Measurements from ENCODE around the gene ZNF277.

ZNF277 gene

GRCh38 chr7:112254709-112255387 lies 48.4 kb downstream of the ZNF277 start:
- no peak for DNase-seq

GRCh38 chr7:112255388-112255720 lies 48.9 kb downstream of the ZNF277 start:
- DNase-seq: no peak

GRCh38 chr7:112257073-112257472 lies 50.6 kb downstream of the ZNF277 start:
- DNase-seq: no peak

- DNase-seq: no peak
Measured at GRCh38 chr7:112260911-112261310, 54.4 kb downstream of the ZNF277 start.

DNA sequence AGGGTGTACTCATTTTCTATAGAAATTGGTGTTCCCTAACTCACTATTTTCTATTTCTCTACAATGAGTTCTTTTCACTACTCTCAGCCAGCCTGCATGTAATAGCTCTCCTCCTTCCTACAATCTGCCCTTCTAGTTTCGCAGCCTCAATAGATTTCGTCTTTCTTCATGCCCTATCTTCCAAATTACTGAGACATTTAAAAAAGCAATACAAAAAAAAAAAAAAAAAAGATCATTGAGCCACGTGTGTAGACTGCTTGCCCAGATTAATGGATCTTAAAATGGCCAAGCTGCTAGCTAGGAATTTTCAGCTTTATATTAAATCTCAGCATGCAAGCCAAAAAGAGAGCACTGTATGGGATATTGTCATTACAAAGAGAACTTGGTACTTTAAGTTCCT lies 55.5 kb downstream of the ZNF277 start:
- DNase-seq: no peak

DNA sequence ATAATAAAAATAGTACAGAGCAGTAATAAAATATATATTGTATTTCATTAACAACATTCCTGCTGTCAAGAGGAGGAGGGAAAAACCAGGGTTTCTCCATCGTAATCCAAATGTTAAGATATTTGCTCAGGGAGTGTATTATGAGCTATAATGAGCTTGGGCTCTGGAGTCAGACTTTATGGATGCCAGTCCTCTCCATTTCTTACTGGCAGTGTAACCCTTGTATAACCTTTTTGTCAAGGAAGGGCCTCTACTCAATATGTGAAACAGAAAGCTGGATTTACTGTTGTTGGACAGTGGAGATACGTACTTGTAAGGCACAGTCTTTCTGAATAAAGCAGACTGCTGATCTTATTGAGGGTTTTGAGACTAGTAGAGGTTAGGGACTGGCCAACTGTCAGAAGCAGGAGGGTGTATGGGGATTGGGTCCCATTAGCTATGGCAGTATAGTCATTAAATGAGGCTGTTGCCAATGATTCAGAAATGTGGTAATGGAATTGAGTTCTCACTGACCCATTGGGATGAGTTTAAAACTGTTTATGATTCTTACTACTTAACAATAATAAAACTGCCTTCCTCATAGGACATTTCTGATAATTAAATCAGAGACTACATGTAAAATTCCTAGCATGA lies 56.5 kb downstream of the ZNF277 start:
- DNase-seq: no peak

DNA sequence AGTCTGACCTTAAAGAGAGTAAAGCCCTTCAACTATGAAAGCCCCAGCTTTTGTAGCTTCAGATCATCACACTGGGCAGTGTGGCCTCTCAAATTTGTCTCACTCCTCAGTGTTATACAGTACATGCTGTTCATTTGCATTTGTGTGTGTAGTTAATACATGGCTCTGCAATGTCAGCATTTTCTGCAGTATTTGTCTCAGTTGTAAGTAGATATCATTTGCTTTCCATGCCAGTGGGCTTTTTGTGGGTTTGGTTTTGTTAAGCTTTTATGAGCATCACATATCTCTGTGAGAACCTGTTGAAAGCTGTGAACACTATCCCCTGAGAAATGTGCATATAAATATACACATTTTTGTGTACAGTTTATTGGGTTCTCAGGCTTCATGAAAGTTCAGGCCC lies 57.0 kb downstream of the ZNF277 start:
- DNase-seq: no peak

- DNase-seq: no peak
Measured at GRCh38 chr7:112266141-112266540, 59.6 kb downstream of the ZNF277 start.

DNA sequence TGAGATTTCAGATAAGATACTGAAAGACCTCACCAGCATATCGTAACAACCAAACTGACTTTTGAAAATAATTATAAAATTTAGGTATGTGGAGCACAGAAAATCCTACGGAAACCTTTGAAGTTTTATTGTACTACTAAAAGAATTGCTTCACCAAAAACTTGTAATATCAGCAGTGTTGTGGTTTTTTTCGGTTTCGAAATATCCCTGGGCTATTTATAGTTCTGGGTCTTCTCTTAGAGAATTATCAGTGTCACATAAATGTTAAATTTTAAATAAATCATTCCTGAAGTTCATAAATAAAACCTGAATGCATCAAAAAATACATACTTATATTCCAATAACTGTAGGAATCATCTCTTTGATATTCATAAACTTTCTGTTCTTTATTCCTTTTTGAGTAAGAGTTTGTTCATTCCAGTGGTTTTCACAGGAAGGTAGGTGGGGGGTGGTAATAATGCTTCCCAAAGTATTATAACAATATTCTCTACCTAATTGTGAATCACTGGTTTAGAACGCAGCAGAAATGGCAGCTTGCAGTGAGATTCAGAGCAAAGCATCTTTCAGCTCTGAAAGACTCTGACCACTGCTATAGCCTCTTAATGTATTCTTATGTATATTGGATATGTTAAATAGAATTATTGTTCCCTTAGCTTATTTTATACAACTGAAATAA lies 60.2 kb downstream of the ZNF277 start:
- DNase-seq: no peak

GRCh38 chr7:112267944-112268691 lies 61.6 kb downstream of the ZNF277 start:
- no peak for DNase-seq

DNA sequence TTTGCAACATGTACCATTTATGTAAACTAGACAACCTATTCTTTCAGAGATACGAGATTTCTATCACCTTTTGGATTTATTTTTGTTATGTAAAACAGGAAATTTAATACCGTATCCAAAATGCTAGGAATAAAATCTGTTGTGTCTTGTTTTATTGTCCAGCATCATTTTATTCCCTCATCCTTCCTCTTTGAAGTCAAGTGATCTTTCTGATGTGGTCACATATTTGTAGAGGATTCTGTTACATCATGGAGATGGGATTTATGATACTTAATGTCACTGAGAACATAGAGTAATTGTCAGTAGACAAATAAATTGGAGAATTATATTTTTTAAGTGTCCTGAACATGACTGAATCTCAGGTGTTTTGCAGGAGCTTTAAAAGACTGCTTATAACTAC lies 64.7 kb downstream of the ZNF277 start:
- no peak for DNase-seq

DNA sequence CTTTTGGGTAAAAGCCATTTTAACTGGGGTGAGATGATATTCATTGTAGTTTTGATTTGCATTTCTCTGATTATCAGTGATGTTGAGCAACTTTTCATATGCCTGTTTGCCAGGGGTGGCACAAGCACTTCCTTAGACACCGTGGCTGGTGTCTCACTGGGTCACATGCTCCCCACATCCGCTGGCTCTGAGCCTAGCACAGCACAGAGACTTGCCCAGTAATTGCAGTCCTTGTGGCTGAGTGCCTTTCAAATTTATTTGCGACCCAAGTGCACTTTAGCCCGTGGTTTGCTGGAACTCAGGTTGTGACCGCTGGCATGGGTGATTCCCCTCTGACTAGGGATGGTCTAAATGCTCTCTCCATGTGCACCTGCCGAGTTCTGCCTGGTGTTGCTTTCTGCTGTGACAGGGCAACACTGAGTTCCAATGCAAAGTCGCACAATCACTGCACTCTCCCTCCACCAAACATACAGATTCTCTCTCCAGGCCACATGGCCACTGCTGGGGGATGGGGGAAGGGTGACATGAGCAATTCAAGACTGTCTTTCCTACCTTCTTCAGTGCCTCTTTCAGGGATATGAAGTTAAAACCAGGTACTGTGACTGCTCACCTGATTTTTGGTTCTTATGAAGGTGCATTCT lies 66.5 kb downstream of the ZNF277 start:
- DNase-seq: no peak

DNA sequence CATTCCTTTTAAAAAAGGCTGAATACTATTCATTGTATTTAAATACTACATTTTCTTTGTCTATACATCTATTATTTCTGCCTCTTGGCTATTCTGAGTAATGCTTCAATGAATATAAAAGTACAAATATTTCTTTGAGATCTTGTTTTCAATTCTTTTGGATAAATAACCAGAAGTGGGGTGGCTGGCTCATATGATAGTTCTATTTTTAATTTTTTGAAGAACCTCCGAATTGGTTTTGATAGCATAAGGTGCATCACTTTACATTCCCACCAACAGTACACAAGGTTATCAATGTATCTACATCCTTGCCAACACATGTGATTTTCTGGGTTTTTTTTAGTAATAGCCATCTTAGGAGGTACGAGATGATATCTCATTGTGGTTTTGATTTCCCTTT lies 72.5 kb downstream of the ZNF277 start:
- DNase-seq: no peak

DNA sequence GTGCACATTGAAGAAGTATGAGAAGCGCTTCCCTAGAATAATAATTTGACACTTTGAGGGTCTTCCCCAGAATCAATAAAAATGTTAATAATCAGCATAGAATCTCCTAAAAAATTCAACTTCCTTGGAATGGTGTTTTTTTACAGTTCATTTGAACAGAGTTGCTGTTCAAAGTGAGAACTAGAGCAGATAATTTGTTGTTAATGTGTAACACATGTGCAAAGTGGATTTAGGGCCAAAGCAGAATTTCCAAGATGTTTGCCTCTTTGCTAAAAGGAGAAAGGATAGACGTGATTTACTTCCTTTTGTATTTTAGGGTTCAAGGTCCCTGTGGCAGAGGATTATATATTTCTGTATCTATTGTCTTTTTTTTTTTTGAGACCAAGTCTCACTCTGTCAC lies 73.8 kb downstream of the ZNF277 start:
- DNase-seq: no peak

GRCh38 chr7:112282476-112283188 lies 76.1 kb downstream of the ZNF277 start:
- no peak for DNase-seq

GRCh38 chr7:112283382-112283910 lies 77.0 kb downstream of the ZNF277 start:
- DNase-seq: no peak

DNA sequence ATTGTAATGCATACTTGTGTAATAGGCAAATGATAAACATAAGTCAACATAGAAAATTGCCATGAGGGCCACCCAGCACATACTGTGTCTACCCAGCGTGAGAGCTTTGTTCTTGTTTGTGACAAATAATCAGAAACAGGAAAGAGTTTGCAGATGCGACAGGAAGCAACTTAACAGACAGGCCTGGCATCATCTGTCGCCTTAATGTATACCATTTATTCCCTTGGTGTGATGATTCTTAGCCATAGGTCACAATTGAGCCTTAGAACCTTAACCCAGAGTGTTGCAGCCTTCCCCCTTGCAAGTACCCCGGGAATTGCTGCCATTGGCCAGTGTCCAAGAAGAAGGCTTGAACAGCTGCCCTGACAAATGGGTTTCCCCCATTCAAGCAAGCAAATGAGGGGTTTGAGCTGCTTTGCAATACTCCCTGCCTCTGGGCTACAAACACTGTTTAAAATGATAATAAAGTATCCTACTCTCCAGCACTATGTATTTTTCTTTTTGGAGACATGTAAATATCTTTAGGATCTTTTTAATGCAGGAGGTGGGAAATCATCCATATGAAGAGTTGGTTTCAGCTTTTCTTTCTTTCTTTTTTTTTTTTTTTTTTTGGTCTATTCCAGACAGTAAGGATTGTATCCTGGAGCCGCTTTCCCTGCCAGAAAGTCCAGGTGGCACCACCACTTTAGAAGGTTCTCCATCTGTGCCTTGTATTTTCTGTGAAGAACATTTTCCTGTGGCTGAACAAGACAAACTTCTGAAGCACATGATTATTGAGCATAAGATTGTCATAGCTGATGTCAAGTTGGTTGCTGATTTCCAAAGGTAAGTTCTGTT lies 80.0 kb downstream of the ZNF277 start:
- no peak for DNase-seq

GRCh38 chr7:112288301-112288700 lies 81.8 kb downstream of the ZNF277 start:
- no peak for DNase-seq

- DNase-seq: no peak
Measured at GRCh38 chr7:112290065-112290464, 83.6 kb downstream of the ZNF277 start.

DNA sequence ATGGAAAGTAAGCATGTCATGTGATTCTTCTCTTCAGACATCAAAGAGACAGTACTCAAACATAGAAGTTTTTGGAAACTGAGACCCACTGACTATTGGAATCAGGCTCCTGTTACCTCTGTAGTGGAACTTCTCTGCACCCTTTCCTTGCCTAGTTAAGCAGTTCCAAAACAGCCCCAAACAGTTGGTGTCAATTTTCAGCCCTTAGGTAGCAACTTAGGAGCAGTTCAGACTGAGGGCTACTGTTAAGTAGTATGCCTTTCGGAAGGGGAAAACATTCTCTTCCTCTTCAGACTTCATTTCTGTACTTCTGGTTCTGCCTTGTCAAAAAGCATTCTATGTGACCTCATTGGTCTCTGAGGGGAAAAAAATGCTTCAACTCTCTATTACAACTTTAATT lies 85.7 kb downstream of the ZNF277 start:
- no peak for DNase-seq

DNA sequence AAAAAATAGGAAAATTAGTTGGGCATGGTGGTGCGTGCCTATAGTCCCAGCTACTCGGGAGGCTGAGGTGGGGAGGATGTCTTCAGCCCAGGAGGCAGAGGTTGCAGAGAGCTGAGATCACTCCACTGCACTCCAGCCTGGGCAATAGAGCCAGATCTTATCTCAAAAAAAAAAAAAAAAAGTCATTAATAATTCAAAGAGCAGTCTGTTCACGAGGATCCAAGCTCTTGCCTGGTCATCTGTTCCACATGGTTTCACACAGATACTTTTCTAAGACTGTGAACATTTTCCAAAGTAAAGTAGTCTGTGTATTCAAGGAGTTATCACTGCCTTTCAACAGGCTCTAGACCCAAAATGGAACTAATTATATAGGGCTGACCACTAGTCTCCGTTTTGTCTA lies 86.9 kb downstream of the ZNF277 start:
- DNase-seq: no peak
